SU-DHL-6 (cell line): ENCODE data around the gene USP25.

ENCODE experiments used
- EZH2phosphoT487 ChIP-seq: fragments of 200-600 bp; sonication (generic), shearing (Covaris generic); conservative IDR thresholded peaks from 2 replicates; pipeline ENCODE4 v1.6.1; 2018; ENCODE audit warnings: mild to moderate bottlenecking, antibody characterized with exemption, low read length, moderate library complexity, mixed read lengths
- TF ChIP-seq, protein P1 (sequence below): fragments of 200-600 bp; sonication (generic); IDR thresholded peaks from one replicate; pipeline ENCODE4 v1.5.1; 2017; ENCODE audit warnings: antibody characterized with exemption, mild to moderate bottlenecking, low read length, moderate library complexity; ENCODE audit not compliant: insufficient read depth, poor library complexity, severe bottlenecking

DNA sequence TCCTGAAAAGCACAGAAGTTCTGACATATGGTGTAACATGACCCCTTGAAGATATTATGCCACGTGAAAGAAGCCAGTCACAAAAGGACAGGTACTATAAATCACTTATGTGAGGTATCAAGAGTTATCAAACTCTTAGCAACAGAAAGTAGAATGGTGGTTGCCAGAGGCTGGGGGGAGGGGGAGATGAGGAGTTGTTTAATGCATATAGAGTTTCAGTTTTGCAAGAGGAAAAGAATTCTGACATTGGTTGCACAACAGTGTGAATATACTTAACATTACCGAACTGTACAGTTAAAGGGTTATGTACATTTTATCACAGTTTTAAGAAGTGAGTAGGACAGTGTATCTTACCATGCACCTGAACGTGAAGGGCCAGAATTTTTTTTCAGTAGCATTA lies 80.0 kb downstream of the USP25 start:
- TF ChIP-seq, protein P1, sequence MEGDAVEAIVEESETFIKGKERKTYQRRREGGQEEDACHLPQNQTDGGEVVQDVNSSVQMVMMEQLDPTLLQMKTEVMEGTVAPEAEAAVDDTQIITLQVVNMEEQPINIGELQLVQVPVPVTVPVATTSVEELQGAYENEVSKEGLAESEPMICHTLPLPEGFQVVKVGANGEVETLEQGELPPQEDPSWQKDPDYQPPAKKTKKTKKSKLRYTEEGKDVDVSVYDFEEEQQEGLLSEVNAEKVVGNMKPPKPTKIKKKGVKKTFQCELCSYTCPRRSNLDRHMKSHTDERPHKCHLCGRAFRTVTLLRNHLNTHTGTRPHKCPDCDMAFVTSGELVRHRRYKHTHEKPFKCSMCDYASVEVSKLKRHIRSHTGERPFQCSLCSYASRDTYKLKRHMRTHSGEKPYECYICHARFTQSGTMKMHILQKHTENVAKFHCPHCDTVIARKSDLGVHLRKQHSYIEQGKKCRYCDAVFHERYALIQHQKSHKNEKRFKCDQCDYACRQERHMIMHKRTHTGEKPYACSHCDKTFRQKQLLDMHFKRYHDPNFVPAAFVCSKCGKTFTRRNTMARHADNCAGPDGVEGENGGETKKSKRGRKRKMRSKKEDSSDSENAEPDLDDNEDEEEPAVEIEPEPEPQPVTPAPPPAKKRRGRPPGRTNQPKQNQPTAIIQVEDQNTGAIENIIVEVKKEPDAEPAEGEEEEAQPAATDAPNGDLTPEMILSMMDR = no peak
- TF ChIP-seq EZH2phosphoT487 = no peak
